Measurements from ENCODE around the gene ALOX12. TPM values are rescaled to one million over a fixed set of nuclear protein-coding genes. Genes with fewer than 3 reads are reported as not detected.

ALOX12 gene
- total and polyA plus RNA-seq, 2 donors from 2014 or later = not detected

- Histone ChIP-seq H3K27me3 (ENCODE audit: control insufficient read depth, insufficient read depth, low read length) (peaks cover 8% of the 10 kb centered on the region), H3K4me1 (ENCODE audit: control insufficient read depth in 2 of 3, insufficient read depth in 2 of 3, low read depth in 1 of 3, low read length in 3 of 3) (peaks cover 0 to 8% (median 5%) of the 10 kb centered on the region in 3 donors), H3K9me3 (ENCODE audit: control insufficient read depth in 2 of 3, insufficient read depth in 1 of 3, low read length in 3 of 3) (no peaks in the 10 kb centered on the region), H3K4me3 (ENCODE audit: low read length in 3 of 3) (no peak overlapping the region), H3K27ac (ENCODE audit: low read depth in 2 of 2, low read length in 2 of 2) (peak overlapping the region in 1 of 2 donors; percentile 6), H3K36me3 (ENCODE audit: control insufficient read depth in 2 of 3, insufficient read depth in 3 of 3, low read length in 3 of 3) (no peaks in the 10 kb centered on the region), H3K9ac (ENCODE audit: low read length in 3 of 3) (no peak overlapping the region)
- intact Hi-C loops (cut with DNase I) = no loop called here
- no peak for TF ChIP-seq CTCF (IDR thresholded peaks at IDR 0.05; ENCODE audit: borderline replicate concordance, extremely low read depth, insufficient read depth)
- DNase-seq (no peak), FAIRE-seq (no peak)
These were observed 30.7 kb downstream of the ALOX12 start for GRCh38 chr17:7026471-7027115.

- no peak overlapping the region for H3K4me3 ChIP-seq (ENCODE audit: low read length in 3 of 3)
- H3K27me3 ChIP-seq (ENCODE audit: control insufficient read depth, insufficient read depth, low read length) = peaks cover 7% of the 10 kb centered on the region
- no peak overlapping the region for H3K27ac ChIP-seq (ENCODE audit: low read depth in 2 of 2, low read length in 2 of 2)
- no peak overlapping the region for H3K9ac ChIP-seq (ENCODE audit: low read length in 3 of 3)
- H3K4me1 ChIP-seq (ENCODE audit: control insufficient read depth in 2 of 3, insufficient read depth in 2 of 3, low read depth in 1 of 3, low read length in 3 of 3) = peaks cover 0 to 7% (median 3%) of the 10 kb centered on the region in 3 donors
- TF ChIP-seq CTCF (IDR thresholded peaks at IDR 0.05; ENCODE audit: borderline replicate concordance, extremely low read depth, insufficient read depth) = no peak
- FAIRE-seq (no peak), DNase-seq (no peak)
- no peaks in the 10 kb centered on the region for H3K36me3 ChIP-seq (ENCODE audit: control insufficient read depth in 2 of 3, insufficient read depth in 3 of 3, low read length in 3 of 3)
- H3K9me3 ChIP-seq (ENCODE audit: control insufficient read depth in 2 of 3, insufficient read depth in 1 of 3, low read length in 3 of 3) = no peaks in the 10 kb centered on the region
- intact Hi-C loops (cut with DNase I) = no loop called here
These were observed 31.5 kb downstream of the ALOX12 start for GRCh38 chr17:7027335-7027734.

- intact Hi-C loops (cut with DNase I) = no loop called here
- TF ChIP-seq CTCF (IDR thresholded peaks at IDR 0.05; ENCODE audit: borderline replicate concordance, extremely low read depth, insufficient read depth) = no peak
- no peaks in the 10 kb centered on the region for H3K27me3 ChIP-seq (ENCODE audit: control insufficient read depth, insufficient read depth, low read length)
- no peak overlapping the region for H3K9ac ChIP-seq (ENCODE audit: low read length in 3 of 3)
- H3K9me3 ChIP-seq (ENCODE audit: control insufficient read depth in 2 of 3, insufficient read depth in 1 of 3, low read length in 3 of 3) = no peaks in the 10 kb centered on the region
- DNase-seq (no peak), FAIRE-seq (no peak)
- H3K36me3 ChIP-seq (ENCODE audit: control insufficient read depth in 2 of 3, insufficient read depth in 3 of 3, low read length in 3 of 3) = no peaks in the 10 kb centered on the region
- H3K4me3 ChIP-seq (ENCODE audit: low read length in 3 of 3) = no peak overlapping the region
- H3K4me1 ChIP-seq (ENCODE audit: control insufficient read depth in 2 of 3, insufficient read depth in 2 of 3, low read depth in 1 of 3, low read length in 3 of 3) = peaks cover 0 to 7% (median 0%) of the 10 kb centered on the region in 3 donors
- H3K27ac ChIP-seq (ENCODE audit: low read depth in 2 of 2, low read length in 2 of 2) = peak overlapping the region; percentile 9 to 33
These were observed 33.2 kb downstream of the ALOX12 start for GRCh38 chr17:7029096-7029495.

All from kidney (tissue), 14 donors.